NCI-H1694 (cell line): Measurements from ENCODE around the gene IL17B.
"Not testable (repeated sequence)": the region's sequence is repeated elsewhere in the genome, so short reads cannot be mapped to it uniquely, and the experiment has no call there.

Source experiments
- DNase-seq: peaks from one replicate; lab custom pipeline; 2025; lab: John Stamatoyannopoulos, UW

Gene IL17B

DNA sequence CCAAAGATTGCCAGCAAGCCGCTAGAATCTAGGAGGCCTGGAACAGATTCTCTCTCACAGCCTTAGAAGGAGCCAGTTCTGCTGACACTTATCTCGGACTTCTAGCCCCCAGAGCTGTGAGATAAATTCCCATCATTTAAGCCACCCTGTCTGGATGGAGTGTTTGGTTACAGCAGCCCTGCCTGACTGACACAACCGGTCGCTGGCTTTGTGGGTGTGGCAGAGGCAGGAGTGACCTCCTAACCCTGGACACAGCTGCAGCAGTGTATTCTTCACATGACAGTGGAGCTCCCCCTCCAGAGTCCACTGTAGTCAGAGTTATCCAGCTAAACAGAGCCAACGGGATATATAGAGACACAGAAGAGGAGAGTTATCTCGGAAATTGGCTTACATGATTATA, 21.2 kb upstream of the IL17B start:
- no peak for DNase-seq

DNA sequence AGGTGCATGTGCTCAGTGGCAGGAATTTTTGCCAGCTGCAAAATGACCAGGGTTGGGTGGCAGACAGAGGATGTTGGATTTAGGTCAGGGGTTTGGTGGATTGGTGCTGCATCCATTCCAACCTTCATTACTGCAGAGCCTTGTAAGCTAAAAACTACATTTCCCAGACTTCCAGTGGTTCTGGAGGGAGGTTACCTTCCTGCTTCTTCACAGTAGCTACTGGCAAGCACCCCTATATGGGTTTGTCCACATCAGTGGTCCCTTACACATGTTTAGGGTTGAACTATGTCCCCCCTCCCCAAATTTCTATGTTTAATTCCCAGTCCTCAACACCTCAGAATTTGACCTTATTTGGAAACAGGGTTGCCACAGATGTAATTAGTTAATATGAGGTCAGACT, 20.7 kb upstream of the IL17B start:
- DNase-seq: no peak

DNA sequence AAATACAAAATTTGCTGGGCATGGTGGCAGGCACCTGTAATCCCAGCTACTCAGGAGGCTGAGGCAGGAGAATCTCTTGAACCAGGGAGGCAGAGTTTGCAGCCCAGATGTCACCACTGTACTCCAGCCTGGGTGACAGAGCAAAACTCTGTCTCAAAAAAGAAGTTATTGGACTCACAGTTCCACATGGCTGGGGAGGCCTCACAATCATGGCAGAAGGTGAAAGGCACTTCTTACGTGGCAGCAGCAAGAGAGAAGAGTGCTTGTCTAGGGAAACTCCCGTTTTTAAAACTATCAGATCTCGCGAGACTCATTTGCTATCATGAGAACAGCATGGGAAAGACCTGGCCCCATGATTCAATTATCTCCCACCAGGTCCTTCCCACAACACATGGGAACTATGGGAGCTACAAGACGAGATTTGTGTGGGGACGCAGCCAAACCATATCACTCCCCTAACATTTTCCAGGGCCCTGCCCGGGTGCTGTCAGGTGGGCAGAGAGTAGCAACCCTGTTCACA, 19.7 kb upstream of the IL17B start:
- DNase-seq: not testable (repeated sequence)

DNA sequence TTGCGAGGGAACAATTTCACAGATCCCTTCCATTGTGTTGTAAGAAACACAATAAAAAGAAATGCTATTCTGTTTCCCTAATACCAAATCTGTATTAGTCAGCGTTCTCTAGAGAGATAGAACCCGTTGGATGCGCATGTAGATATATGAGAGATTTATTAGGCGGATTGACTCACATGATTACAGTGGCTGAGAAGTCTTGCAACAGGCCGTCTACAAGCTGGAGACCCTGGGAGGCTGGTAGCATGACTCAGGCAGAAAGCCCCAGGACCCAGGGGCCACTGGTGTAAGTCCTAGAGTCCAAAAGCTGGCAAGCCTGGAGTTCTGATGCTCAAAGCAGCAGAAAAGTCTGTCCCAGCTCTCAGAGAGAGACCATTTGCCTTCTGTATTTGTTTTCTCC, 18.4 kb upstream of the IL17B start:
- no peak for DNase-seq

DNA sequence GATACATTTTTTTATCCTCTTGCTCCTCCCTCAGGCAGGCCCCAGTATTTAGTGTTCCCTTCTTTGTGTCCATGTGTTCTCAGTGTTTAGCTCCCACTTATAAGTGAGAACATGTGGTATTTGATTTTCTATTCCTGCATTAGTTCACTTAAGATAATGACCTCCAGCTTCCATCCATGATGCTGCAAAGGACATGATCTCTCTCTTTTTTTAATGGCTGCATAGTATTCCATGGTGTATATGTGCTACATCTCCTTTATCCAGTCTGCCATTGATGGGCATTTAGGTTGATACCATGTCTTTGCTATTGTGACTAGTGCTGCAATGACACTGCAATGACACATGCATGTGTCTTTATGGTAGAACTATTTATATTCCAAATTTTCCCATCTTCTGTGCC, 15.9 kb upstream of the IL17B start:
- DNase-seq: not testable (repeated sequence)

DNA sequence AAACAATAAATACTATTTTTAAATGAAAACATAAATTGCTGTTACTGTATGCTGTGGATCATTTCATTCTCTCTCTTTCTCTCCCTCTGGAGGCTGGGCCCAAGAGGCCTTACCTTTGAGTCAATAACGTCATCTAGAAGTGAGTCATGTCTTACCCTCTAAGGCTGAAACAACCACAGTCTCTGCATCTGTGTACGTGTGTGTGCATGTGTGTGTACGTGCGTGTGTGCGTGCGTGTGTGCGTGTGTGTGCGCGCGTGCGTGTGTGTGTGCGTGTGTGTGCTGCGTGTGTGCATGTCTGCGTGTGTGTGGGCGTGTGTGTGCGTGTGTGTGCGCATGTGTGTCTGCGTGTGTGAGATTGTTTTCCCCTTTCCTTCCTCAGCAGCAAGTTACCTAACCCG, 13.6 kb upstream of the IL17B start:
- no peak for DNase-seq

DNA sequence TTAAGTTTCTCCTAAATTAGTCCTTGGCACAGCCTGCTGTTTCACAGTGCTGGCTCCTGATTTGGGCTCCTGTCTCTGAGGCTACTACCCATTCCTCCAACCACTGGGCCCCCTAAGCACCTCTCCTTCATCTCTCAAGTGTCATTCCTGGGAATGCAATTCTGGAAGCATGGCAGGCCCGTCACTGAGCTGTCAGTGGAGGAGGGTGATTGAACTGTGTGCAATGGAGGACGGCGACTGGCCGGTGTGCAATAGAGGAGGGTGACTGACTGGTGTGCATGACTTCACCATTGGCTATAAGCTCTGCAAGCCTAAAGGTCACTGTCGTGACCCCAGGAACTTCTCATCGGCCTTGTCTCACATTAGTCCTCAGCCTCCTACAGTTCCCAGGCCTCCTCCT, 12.4 kb upstream of the IL17B start:
- DNase-seq: no peak

DNA sequence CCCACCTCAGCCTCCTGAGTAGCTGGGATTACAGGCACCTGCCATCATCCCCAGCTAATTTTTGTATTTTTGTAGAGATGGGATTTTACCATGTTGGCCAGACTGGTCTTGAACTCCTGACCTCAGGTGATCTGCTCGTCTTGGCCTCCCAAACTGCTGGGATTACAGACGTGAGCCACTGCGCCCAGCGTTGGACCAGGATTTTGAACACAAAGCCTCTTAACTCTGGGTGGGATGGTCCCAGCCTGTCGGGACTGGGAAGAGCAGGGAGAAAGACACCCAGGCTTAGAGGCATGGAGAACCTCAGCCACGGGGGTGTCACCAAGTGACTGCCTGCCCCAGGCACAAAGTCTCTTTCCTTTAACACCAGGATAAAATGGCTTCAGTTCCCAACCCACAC, 12.0 kb upstream of the IL17B start:
- DNase-seq: not testable (repeated sequence)

DNA sequence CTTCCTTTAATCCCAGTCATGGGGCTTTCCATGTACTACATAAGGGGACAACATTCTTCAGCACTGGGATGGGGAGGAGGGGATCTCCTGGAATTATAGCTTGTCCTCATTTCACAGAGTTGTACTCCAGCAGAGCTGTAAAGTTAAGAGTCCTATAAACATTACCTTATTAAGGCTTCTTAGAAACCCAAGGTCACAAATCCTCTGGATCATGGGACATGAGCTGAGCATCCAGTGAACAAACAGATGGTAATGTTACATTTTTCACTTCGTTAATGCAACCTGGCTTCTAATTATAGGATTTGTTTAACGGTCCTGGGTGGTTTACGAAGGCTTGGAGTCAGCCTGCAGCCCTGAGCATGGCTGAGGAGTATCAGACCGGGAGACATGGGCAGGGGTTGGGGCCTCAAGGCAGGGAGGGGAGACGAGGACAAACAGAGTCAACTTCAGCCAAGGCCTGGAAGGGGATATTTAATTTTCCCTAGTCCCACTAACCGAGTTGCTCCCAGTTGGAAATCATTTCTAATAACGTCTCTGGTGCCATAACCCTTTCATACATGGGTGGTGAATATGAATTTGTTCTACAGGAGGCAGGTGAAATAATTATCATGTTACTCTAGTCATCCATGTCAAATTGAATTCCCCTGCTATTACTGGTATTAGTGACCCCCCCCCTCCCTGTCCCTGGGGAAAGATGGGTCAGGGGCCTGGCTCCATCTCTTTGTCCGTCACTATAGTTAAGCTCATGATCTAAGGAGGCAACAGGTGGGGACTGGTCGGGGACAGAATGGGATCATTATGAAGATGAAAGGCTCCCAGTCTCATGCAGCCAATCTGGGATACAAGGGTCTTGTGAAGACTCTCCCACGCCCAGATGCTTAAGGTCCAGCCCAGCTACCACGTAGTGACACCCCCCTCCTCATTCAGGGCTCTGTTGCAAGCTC, 10.7 kb upstream of the IL17B start:
- no peak for DNase-seq

DNA sequence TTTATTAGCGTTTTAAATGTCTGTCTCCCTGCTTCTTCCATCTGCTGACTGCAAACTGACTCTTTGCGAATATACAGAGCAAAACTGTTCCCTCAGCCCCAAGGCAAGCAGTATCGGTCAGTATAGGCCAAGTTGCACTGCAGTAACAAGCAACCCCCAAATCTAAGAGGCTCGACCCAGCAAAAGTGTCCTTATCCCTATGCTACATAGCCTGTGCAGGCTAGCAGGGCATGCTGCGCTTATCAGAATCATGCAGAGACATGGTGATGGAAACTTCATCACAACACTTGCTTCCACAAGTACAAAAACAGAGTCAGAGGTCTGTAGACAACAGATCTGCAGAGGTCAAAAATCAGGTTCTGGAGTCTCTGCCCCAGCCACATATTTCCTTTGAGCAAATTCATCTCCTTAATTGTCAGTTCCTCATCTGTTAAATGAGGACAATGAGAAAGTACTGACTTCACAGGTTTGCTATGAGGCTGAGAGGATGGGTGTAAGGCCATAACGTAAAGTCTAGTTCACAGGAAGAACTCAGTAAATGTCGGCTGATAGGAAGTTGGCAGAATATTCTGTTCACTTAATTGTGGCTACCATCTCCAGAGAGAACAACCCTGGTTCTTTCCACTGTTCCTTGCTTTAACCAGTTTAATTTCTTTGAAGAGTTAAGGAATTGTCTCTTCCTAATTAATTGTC, 9.6 kb upstream of the IL17B start:
- no peak for DNase-seq

DNA sequence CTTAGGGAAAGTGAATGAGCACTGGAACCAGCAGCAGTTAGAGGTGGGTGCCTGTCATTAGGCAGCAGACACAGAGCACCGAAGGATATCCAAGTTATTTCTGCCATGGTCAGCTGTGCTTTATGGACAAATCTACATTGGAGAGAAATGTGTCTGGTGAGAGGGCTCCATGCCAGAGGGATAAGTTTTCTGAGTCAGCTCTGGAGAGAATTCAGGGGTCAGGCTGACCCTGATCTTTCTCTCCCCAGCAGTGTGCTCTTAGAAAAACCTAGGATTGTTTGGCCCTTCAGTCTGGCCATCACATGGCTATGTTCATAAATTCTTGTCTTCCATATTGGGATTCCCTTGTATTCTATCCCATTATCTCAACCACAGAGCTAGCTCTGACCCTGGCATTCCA, 8.9 kb upstream of the IL17B start:
- no peak for DNase-seq

DNA sequence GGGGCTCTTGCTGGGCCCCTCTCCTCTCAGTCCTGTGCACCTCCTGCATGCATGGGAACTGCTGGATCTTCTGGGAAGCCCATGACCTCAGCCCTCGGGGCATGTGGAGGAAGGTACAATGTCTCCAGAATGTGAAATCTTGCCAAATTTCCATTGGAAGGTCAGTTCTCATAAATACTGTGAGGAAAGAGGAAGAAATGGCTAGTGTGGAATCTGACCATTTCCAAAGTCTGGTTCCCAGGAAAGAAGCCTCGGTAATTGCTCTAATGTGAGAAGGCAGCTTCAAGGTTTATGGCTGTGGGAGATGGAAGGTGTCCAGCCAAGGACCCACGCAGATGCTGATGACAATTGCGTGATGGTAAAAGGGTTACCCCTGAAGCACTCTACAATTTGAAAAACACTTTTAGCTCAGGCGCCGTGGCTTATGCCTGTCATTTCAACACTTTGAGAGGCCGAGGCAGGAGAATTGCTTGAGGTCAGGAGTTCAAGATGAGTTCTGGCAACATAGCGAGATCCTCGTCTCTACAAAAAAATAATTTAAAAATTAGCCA, 8.1 kb upstream of the IL17B start:
- DNase-seq: no peak

DNA sequence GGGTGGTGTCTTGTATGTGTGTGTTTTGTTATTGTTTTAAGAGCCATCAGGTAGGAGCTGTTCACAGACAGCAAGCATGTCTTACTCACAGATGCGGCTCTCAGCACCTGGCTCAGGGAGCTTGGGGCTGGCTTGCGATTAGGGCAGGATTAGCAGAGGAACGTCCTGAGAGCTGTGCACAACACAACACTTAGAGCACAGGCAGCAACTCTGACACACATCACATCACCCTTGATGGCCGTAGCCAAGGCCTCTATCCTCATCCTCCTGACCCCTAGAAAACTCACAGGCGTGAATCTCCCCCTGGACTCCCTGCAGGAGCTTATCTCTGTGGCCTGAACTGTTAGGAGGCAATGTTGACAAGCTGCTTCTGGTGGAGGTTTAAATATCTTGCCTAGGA, 7.1 kb upstream of the IL17B start:
- no peak for DNase-seq

DNA sequence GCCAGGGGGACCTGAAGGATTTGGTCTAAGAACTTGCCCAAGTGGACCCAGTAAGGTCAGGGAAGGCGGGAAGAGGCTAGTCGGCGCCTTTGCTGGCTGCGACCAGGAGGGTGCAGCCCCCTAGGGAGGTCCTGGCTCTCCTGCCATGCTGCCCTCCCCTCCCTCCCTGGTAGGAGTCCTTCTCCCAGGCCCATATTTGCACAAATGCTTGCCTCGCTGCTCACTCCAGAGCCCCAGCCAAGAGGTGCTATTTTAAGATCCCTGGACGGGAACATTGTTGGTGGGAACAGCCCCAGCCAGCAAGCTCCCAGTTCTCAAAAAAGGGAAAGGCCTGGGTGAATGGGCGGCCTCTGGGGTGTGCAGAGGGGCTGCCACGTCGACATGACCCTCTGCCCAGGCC, 4.3 kb upstream of the IL17B start:
- DNase-seq: no peak

DNA sequence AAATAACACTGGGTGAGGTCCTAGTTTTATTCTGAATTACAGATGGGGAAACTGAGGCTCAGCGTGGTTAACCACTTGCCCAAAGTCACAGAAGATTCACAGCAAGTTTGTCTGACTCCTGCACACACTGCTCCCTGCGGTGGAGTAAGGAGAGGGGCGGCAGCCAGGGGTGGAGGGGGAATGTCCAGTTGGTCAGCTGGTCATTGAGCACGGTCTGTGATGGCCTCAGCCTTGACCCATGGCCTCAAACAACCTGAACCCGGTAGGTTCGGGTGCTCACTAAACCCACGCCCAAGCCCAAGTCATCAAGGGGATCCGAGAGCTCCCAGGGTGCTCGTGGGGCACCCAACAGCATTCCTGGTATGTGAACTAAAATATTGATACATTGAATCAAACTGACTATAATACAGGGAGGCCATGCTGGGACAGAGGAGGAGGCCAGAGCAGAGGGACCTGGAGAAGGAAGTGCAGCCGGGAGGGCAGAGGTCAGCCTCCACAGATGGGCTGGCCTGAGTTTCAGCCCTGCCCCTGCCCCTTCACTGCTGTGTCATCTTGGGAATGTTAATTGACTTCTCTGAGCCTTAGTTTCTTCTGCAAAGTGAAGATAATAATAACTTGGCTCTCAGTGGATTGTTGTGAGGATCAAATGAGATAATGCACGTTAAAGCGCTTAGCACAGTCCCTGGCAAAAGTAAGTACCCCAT, 3.6 kb upstream of the IL17B start:
- no peak for DNase-seq

DNA sequence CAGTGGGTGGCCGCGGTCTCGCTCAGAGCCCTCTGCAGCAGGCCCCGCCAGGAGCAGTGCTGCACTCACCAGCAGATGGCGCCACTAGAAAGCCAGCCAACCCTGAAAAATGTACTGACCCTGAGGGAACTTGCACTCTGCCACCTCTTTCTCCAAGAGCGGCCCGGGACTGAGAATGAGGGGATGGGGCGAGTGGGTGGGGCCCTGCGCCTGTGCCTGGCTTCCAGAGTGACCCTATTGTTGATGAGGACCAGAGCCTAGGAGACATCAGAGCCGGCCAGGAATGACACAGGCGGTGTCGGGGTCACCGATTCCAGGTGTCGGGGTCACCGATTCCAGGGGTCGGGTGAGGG, 2.9 kb upstream of the IL17B start:
- DNase-seq: peak; percentile 24

DNA sequence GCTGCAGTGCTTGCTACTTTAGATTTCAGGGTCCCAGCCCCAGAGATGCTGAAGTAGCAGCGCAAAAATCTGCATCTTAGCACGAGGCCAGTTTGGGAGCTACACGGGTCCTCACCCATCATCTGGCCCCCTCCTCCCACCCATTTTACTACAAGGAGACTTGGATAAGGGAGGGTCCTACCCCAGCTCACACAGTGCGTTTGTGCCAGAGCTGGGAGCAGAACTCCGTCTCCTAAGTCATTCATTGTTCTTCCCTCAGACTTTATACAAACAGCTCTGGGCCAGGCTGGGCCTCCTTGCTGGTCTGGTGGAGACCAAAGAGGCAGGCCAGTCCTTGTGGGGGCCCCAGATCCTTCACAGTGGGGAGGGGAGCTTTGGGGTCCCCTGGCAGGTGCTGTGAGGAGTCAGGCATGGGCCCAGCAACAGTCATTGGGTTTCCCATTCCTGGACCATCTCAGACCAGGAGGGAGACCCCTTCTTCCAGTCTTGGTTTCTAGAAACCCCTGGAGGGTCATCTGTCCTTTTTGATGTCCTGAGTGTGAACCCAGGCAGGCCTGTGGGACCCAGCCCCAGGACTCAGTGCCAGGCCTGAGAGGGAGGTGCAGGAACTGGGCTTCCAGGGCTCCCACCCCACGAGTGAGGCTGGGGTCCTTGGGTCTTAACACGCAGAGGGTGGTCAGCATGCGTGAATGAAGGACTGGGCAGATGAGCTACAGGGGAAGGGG, 2.3 kb upstream of the IL17B start:
- no peak for DNase-seq

DNA sequence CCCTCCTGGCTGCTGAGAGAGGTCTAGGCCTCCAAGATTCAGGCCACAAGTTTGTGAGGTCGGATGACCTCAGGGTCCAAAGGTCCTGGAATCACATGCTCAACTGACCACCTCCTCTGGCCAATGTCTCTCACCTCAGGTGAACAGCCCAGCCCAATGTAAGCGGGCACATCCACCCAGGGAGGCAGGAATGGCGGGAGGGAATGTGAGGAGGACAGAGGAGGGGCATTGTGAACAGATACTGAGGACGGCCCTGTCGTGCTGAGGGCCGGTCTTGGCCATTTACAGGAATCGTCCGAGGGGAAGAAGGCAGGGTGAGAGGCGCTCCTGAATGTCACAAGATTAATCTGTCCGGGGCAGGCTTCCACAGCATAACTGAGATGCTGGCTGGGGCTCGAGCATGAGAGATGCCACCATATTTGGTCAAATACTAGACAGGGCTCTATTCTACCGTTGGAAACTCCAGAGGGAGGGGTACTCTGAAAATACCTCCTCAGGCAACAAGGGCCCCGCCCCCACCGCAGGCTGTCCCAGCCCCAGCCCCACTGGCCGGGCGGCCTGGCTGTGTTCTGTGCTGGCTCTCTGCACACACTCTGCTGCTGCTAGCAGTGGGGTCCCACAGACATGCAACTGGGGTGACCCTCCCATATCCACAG, 1.5 kb upstream of the IL17B start:
- DNase-seq: no peak

DNA sequence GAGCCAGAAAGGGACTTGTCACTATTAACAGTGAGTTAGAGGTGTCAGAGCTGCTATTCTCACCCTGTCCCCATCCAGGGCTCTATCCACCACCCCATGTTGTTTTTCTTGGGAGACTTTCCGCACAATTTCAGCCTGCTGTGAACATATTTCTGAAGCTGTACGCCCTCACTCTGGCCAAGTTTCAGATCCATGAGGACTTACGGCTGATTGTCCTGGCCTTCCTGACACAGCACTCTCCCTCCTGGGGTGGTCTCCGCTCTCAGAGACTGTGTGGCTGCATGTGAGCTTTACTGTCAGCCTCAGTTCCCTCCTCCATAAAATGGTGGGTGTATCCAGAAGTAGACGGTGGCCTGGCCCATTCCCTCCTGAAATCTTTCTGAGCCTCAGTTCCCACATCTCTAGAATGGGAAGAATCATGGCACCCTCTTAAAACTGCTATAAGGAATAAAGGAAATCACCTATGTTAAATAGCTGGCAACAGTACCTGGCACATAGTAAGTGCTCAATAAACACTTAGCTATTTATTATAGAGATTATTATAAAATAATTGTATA, 804 bp upstream of the IL17B start:
- DNase-seq: no peak

DNA sequence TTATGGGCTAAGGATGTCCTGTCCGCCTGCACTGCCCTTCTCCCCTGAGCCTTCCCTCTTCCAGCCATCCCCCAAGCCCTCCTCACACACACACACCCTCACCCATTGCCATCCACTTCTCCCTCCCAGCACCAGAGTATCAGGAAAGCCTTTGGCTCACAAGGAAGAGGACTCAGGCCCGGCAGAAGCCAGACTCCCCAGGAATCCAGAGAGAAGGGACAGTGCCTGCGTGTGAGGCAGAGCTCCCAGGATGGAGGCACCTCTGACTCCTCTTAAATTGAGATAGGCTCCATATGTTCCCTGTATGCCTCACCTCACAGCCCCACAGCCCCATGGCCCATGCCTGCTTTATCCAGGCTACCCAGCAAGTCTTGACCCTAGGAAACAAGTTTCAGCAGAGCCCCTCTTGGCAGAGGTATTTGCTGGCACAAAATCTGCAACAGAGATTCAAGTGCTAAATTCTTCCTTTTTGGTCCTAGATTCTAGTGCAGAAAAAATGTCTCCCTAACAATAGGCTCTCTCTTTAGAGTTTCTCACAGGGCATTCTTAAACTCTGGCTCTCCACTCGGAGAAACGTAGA, 761 bp downstream of the IL17B start:
- DNase-seq: no peak
